Measurements from ENCODE around the gene SUSD6.
A peak's percentile ranks its signal among the peaks of the same experiment; 100 is the strongest.
"Not testable (repeated sequence)": the region's sequence is repeated elsewhere in the genome, so short reads cannot be mapped to it uniquely, and the experiment has no call there.

SUSD6 gene

GRCh38 chr14:69699243-69699642 lies 87.8 kb downstream of the SUSD6 start:
- DNase-seq, result not testable (repeated sequence)

- DNase-seq, result no peak
These were observed 88.4 kb downstream of the SUSD6 start for GRCh38 chr14:69699748-69700303.

- DNase-seq, result no peak
These were observed 89.2 kb downstream of the SUSD6 start for GRCh38 chr14:69700575-69700974.

DNA sequence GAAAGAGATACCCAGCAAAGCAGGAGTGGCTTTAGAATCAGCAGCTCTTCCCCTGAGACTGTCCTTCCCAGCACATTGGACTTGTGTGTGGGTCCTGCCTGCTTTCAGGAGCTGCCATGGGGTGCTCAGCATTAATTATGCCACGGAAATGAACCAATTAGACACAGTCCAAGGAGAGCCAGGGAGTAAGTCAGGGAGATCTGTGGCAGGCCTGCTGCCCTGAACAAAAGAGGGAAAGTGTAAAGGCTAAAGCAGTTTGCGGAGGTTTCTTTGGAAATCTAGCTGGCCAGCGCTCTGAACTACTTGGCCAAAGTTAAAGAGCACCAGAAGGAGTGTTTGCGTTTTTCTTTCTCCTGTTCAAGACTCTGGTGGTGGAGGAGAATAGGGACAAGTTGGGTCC lies 89.9 kb downstream of the SUSD6 start:
- DNase-seq, result no peak

DNA sequence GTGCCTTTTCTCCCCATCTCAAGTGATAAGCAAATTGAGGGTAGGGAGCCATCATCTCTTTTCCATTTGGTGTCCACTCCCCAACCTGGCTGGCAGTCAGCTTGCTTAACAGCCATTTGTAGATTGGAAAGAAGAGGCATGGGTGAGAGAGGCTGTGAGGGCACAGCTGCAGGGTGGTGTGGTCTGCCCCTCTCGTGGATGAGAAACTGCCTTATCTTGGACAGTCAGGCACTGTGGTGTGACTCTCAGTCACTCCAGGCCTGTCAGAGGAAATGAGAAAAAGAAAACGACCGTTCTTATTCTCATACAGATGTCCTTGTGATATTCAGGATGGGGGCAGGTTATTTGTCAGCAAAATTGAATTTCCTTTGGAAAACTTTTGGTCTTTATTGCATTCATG lies 90.5 kb downstream of the SUSD6 start:
- DNase-seq, result no peak

GRCh38 chr14:69703047-69704039 lies 91.9 kb downstream of the SUSD6 start:
- peak; percentile 79 to 80 for DNase-seq

DNA sequence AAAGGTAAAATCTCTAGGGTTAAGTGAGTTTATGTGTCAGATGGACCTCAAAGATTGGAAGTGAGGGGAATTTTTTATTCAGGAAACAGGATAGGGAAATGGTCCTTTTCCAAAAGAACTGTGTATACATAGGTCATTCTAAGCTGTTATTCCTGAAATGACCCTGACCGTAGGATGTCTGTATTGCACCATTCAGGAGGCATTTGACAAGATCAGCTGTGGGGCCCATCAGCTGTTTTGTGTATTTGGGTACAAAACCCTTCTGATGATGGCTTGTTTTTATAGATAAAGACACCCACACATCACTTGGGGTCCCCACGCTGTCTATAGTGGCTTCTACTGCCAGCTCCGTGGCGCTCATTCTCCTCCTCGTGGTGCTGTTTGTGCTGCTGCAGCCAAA lies 92.9 kb downstream of the SUSD6 start:
- DNase-seq, result no peak

DNA sequence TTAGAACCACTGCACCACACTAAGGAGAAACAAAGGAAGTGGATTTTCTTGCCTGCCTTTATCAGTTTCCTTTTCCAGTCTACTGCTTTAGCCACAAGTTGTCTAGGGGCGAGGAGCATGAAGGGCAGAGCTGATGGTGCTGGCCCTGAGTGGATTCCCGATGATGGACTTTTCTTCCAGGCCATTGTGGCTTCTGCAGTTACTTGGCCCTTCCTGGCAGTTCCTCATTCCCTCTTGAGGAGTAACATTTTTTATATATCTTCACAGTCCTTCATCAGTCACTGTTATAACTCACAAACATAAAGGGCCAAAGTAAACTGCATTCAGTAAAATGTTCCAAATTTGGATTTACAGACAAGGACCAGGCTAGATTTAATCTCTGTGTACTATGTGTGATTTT lies 94.3 kb downstream of the SUSD6 start:
- no peak for DNase-seq

GRCh38 chr14:69708049-69708448 lies 96.7 kb downstream of the SUSD6 start:
- no peak for DNase-seq

- peak in 1 of 2 experiments; percentile 18 for DNase-seq
These were observed 97.5 kb downstream of the SUSD6 start for GRCh38 chr14:69708586-69709560.

- no peak for DNase-seq
These were observed 99.0 kb downstream of the SUSD6 start for GRCh38 chr14:69710378-69710777.

- DNase-seq, result no peak
These were observed 99.7 kb downstream of the SUSD6 start for GRCh38 chr14:69711065-69711464.

- DNase-seq, result no peak
These were observed 100.1 kb downstream of the SUSD6 start for GRCh38 chr14:69711477-69711876.

DNA sequence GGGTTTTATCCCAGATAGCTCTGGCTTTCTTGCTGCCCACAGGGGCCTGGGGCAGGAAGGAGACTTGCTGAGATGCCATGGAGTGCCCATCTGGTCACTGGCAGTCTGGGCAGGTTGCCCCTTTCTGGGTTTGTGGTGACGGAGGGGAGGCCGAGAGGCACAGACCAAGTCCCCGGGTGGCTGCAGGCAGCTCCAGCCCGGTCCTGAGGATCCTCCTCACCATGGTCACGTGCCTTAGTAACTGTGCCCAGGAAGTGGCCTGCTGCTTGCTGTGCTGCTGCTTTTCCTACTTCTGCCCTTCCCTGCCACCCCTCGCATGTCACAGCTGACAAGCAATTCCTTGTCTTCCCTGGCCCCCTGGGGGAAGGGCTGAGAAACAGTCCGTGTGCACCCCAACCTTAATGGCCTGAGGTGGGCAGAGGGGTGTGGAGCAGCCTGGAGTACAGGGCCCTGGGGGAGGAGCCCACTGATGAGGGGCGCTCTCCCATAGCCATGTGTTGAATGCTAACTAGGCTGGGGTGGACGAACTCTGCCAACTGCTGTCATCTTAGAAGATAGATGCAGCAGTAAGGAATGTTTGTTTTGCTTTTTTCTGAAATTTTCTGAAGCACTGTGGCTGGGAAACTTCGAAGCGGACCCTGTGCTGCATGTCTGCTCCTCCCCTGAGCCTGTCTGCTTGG lies 100.6 kb downstream of the SUSD6 start:
- no peak for DNase-seq

GRCh38 chr14:69712599-69713088 lies 101.2 kb downstream of the SUSD6 start:
- DNase-seq, result no peak

DNA sequence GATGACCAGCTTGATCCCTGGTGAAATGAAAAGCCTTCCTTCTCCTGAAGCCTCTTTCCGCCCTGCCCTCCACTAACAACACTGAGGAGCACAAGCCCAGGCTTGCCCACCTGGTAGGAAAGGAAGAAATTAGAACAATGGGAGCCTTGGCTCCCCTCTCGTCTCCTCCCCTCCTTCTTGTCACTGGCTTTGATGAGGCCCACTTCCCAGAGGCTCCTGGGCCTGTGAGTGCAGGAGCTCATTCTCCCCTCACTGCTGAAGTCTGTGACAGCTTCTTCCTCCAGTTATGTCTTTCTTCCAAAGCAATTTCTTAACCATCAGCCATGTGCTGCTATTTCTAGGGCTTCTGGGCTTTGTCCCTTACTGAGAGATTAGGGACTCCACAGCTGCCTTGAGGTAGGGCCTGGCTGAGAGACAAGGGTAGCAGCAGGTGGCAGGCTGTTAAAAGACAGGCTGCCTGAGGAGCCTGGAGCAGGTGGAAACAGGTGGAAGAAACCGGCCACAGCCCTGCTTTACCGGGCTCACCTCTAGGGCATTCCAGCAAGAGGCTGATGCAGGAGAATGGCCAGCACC lies 101.9 kb downstream of the SUSD6 start:
- DNase-seq, result no peak

GRCh38 chr14:69713993-69714679 lies 102.7 kb downstream of the SUSD6 start:
- no peak for DNase-seq

GRCh38 chr14:69715725-69716477 lies 104.5 kb downstream of the SUSD6 start:
- DNase-seq, result peak in 1 of 2 experiments; percentile 81

- peak; percentile 86 for DNase-seq
These were observed 105.2 kb downstream of the SUSD6 start for GRCh38 chr14:69716478-69717187.

GRCh38 chr14:69718614-69719013 lies 107.2 kb downstream of the SUSD6 start:
- not testable (repeated sequence) for DNase-seq

All from AML-193 (cell line).